ENCODE data around the gene GRAP.

Gene GRAP

DNA sequence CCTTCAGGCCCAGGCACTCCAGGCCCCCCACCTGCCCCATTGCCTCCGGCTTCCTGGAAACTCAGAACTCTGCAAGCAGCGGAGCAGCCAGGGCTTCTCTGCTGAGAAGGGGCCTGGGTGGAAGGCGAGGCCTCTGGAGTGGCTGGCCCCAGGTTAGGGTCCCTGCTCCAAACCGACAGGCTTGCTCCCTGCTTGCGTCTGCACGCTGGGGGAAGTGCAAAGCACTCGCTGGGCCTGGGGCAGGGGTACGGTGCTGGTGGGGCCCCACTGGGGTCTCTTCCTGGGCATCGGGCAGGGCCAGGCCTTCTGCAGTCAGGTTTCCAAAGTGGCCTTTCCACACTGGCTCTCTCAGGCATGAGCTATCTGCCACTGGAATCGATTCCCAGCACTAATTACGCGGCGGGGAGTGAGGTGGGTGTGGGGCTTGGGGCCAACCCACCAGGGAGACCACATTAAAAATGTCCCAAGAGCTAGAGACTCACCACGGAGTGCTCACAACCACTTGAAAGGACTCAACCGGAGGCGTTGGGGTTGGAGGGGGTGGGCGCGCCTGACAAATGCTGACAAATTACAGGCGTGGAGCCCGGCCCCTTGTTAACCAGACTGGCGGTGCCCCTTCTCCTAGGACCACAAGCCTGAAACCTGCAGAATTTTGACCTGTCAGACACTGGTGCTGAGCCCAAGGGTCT lies 60.1 kb downstream of the GRAP start:
- no peak overlapping the region for H3K4me2 ChIP-seq (ENCODE audit: low read length)
- no peaks in the 10 kb centered on the region for H3K4me1 ChIP-seq (ENCODE audit: insufficient read depth, low read length, severe bottlenecking)
- no peak overlapping the region for H3K27ac ChIP-seq (ENCODE audit: low read depth, low read length, poor library complexity, severe bottlenecking)
- H2AFZ ChIP-seq (ENCODE audit: low read length), result no peak overlapping the region
- TF ChIP-seq EZH2 (IDR thresholded peaks at IDR 0.05; ENCODE audit: borderline replicate concordance, low read length) (no peak), CTCF (IDR thresholded peaks at IDR 0.05; ENCODE audit: low read length) (no peak)
- H3K9me3 ChIP-seq (ENCODE audit: low read length), result no peaks in the 10 kb centered on the region
- H3K4me3 ChIP-seq (ENCODE audit: low read depth, low read length, poor library complexity, severe bottlenecking), result no peak overlapping the region
- no peaks in the 10 kb centered on the region for H3K27me3 ChIP-seq (ENCODE audit: insufficient read depth, low read length)
- no peaks in the 10 kb centered on the region for H4K20me1 ChIP-seq (ENCODE audit: insufficient read depth, low read length)
- H3K36me3 ChIP-seq (ENCODE audit: insufficient read depth, low read length), result peaks cover 27% of the 10 kb centered on the region
- no peak overlapping the region for H3K9ac ChIP-seq (ENCODE audit: low read length)
- H3K9me2 ChIP-seq (ENCODE audit: low read depth, low read length), result no peaks in the 10 kb centered on the region
- H3F3A ChIP-seq (ENCODE audit: insufficient read depth, low read length), result no peaks in the 10 kb centered on the region
- no peaks in the 10 kb centered on the region for H3K79me2 ChIP-seq (ENCODE audit: insufficient read depth, low read length)

DNA sequence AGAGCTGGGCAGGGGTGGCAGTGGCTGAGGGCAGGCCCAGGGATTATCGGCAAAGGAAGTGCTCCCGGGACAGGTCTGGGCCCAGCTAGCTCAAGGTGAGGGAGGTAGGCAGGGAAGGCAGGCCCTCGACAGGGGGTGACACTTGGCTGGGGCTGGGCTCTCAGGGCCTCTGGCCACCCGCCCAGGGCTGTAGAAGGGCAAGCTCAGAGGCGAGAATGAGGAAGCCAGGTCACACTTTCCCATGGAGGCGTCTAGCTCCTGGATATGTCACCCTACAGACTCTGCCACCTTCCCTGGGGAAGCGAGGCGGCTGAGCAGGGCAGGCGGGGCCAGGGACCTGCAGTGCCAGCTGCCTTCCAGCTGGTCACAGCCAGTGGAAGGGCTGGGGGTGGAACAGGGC lies 61.3 kb downstream of the GRAP start:
- no peaks in the 10 kb centered on the region for H3K27me3 ChIP-seq (ENCODE audit: insufficient read depth, low read length)
- H3K4me2 ChIP-seq (ENCODE audit: low read length), result no peak overlapping the region
- no peak overlapping the region for H3K27ac ChIP-seq (ENCODE audit: low read depth, low read length, poor library complexity, severe bottlenecking)
- no peak overlapping the region for H3K4me3 ChIP-seq (ENCODE audit: low read depth, low read length, poor library complexity, severe bottlenecking)
- no peak overlapping the region for H3K9ac ChIP-seq (ENCODE audit: low read length)
- no peaks in the 10 kb centered on the region for H3F3A ChIP-seq (ENCODE audit: insufficient read depth, low read length)
- H4K20me1 ChIP-seq (ENCODE audit: insufficient read depth, low read length), result no peaks in the 10 kb centered on the region
- H3K9me2 ChIP-seq (ENCODE audit: low read depth, low read length), result no peaks in the 10 kb centered on the region
- TF ChIP-seq CTCF (IDR thresholded peaks at IDR 0.05; ENCODE audit: low read length) (no peak), EZH2 (IDR thresholded peaks at IDR 0.05; ENCODE audit: borderline replicate concordance, low read length) (no peak)
- H2AFZ ChIP-seq (ENCODE audit: low read length), result no peak overlapping the region
- no peaks in the 10 kb centered on the region for H3K9me3 ChIP-seq (ENCODE audit: low read length)
- no peaks in the 10 kb centered on the region for H3K79me2 ChIP-seq (ENCODE audit: insufficient read depth, low read length)
- peaks cover 27% of the 10 kb centered on the region for H3K36me3 ChIP-seq (ENCODE audit: insufficient read depth, low read length)
- H3K4me1 ChIP-seq (ENCODE audit: insufficient read depth, low read length, severe bottlenecking), result no peaks in the 10 kb centered on the region

- H3K27ac ChIP-seq (ENCODE audit: low read depth, low read length, poor library complexity, severe bottlenecking), result no peak overlapping the region
- H3K27me3 ChIP-seq (ENCODE audit: insufficient read depth, low read length), result no peaks in the 10 kb centered on the region
- peaks cover 27% of the 10 kb centered on the region for H3K36me3 ChIP-seq (ENCODE audit: insufficient read depth, low read length)
- no peaks in the 10 kb centered on the region for H3K4me1 ChIP-seq (ENCODE audit: insufficient read depth, low read length, severe bottlenecking)
- H3K4me3 ChIP-seq (ENCODE audit: low read depth, low read length, poor library complexity, severe bottlenecking), result no peak overlapping the region
- H3K9me2 ChIP-seq (ENCODE audit: low read depth, low read length), result no peaks in the 10 kb centered on the region
- H4K20me1 ChIP-seq (ENCODE audit: insufficient read depth, low read length), result no peaks in the 10 kb centered on the region
- H3F3A ChIP-seq (ENCODE audit: insufficient read depth, low read length), result no peaks in the 10 kb centered on the region
- no peak overlapping the region for H3K9ac ChIP-seq (ENCODE audit: low read length)
- TF ChIP-seq CTCF (IDR thresholded peaks at IDR 0.05; ENCODE audit: low read length) (no peak), EZH2 (IDR thresholded peaks at IDR 0.05; ENCODE audit: borderline replicate concordance, low read length) (no peak)
- H3K4me2 ChIP-seq (ENCODE audit: low read length), result no peak overlapping the region
- no peaks in the 10 kb centered on the region for H3K79me2 ChIP-seq (ENCODE audit: insufficient read depth, low read length)
- no peak overlapping the region for H2AFZ ChIP-seq (ENCODE audit: low read length)
- H3K9me3 ChIP-seq (ENCODE audit: low read length), result no peaks in the 10 kb centered on the region
Measured at GRCh38 chr17:18984273-18985114, 62.3 kb downstream of the GRAP start.

All from OCI-LY1 (cell line).